HCT116 (cell line): ENCODE results near the gene EYA2. TPM values are rescaled to one million over a fixed set of nuclear protein-coding genes. Genes with fewer than 3 reads are reported as not detected.

Experiments
- ATAC-seq: fragments of 200-7000 bp; cut with Tn5 transposase; 2 replicates; pipeline ENCODE4 v1.9.1; 2020; ENCODE audit warnings: mild to moderate bottlenecking, moderate library complexity
- BruUV-seq: library from RNA; stranded (reverse); fragments of 400-500 nt; replicated peaks from 2 replicates; lab custom pipeline; 2021; lab: Mats Ljungman, UMichigan
- CTCF ChIA-PET: fragments of 300-600 bp; sonication (Branson Sonifier 250); formaldehyde crosslinking; loops from one replicate; lab custom pipeline; 2021; ENCODE audit warnings: antibody characterized with exemption; lab: Charles Lee
- POLR2A ChIA-PET: fragments of 300-600, 350-600 bp; sonication (Branson Sonifier 250); formaldehyde crosslinking; loops from one replicate; lab custom pipeline; 2021; ENCODE audit warnings: antibody characterized with exemption; lab: Charles Lee
- RAD21 ChIA-PET, 2 experiments: fragments of 300-600 bp; sonication (Branson Sonifier 250); formaldehyde crosslinking; loops; one replicate each; lab custom pipeline; 2023; ENCODE audit warnings: low total read pairs in 2 of 2; ENCODE audit not compliant: uncharacterized antibody in 2 of 2, unreplicated experiment in 2 of 2, low non-redundant PET in 1 of 2; lab: Charles Lee
- DNase-seq: peaks from one replicate; pipeline ENCODE4 v3.0.0-alpha.2; 2010; ENCODE audit warnings: low read depth, low spot score
- H2AFZ ChIP-seq: fragments of 200-600 bp; shearing (Covaris generic), sonication (generic); 2 replicates; pipeline ENCODE4 v1.6.1; 2017; ENCODE audit warnings: low read depth, mixed run types, mixed read lengths, antibody characterized with exemption, low read length; ENCODE audit not compliant: poor library complexity, severe bottlenecking
- H3K27ac ChIP-seq: 2 replicates; pipeline ENCODE4 v1.5.1; 2012; ENCODE audit warnings: low read depth, low read length
- H3K27me3 ChIP-seq: fragments of 200-600 bp; sonication (generic); 2 replicates; pipeline ENCODE4 v1.6.1; 2016; ENCODE audit warnings: mixed run types, low read length, mixed read lengths; ENCODE audit not compliant: insufficient read depth
- H3K36me3 ChIP-seq, 2 experiments: fragments of 200-500 bp in 1 of 2; fragments of 200-600 bp in 1 of 2; sonication (Bioruptor generic) in 1 of 2; sonication (generic) in 1 of 2; 2 replicates each; pipeline versions ENCODE4 v1.5.1 to v1.6.1; 2014 to 2016; ENCODE audit warnings: low read length in 2 of 2, inconsistent platforms in 1 of 2, mixed read lengths in 1 of 2, mixed run types in 1 of 2; ENCODE audit not compliant: insufficient read depth in 2 of 2, control insufficient read depth in 1 of 2
- H3K4me1 ChIP-seq, 2 experiments: fragments of 200-600 bp in 1 of 2; sonication (generic) in 1 of 2; 2 replicates each; pipeline versions ENCODE4 v1.5.1 to v1.6.1; 2012 to 2017; ENCODE audit warnings: low read length in 2 of 2, inconsistent platforms in 1 of 2, mild to moderate bottlenecking in 1 of 2, mixed read lengths in 1 of 2, mixed run types in 1 of 2, moderate library complexity in 1 of 2; ENCODE audit not compliant: insufficient read depth in 2 of 2, control insufficient read depth in 1 of 2
- H3K4me2 ChIP-seq: fragments of 200-600 bp; sonication (generic); 2 replicates; pipeline ENCODE4 v1.6.1; 2017; ENCODE audit warnings: mixed run types, low read length, mixed read lengths
- H3K4me3 ChIP-seq, 2 experiments: fragments of 200-600 bp in 1 of 2; sonication (generic) in 1 of 2; replicated peaks in 1 of 2; 2 replicates each; pipeline ENCODE4 v1.5.1; 2011 to 2016; ENCODE audit warnings: low read length in 2 of 2, control low read depth in 1 of 2, low read depth in 1 of 2, mild to moderate bottlenecking in 1 of 2, mixed read lengths in 1 of 2, mixed run types in 1 of 2
- H3K79me2 ChIP-seq: fragments of 200-600 bp; sonication (generic); 2 replicates; pipeline ENCODE4 v1.6.1; 2017; ENCODE audit warnings: mild to moderate bottlenecking, mixed run types, low read length, moderate library complexity, mixed read lengths; ENCODE audit not compliant: insufficient read depth
- H3K9ac ChIP-seq: fragments of 200-600 bp; sonication (generic); 2 replicates; pipeline ENCODE4 v1.6.1; 2016; ENCODE audit warnings: low read length, mixed read lengths
- H3K9me2 ChIP-seq: fragments of 200-600 bp; sonication (generic), shearing (Covaris generic); 2 replicates; pipeline ENCODE4 v1.6.1; 2017; ENCODE audit warnings: mixed run types, mild to moderate bottlenecking, moderate library complexity; ENCODE audit not compliant: insufficient read depth
- H3K9me3 ChIP-seq, 2 experiments: fragments of 200-500 bp in 1 of 2; fragments of 200-600 bp in 1 of 2; sonication (Bioruptor generic) in 1 of 2; sonication (generic) in 1 of 2; 2 replicates each; pipeline ENCODE4 v1.6.1; 2014 to 2017; ENCODE audit warnings: low read length in 2 of 2, mixed read lengths in 2 of 2, inconsistent platforms in 1 of 2, low read depth in 1 of 2, mild to moderate bottlenecking in 1 of 2, mixed run types in 1 of 2, moderate library complexity in 1 of 2; ENCODE audit not compliant: control insufficient read depth in 1 of 2, insufficient read depth in 1 of 2
- H4K20me1 ChIP-seq: fragments of 200-600 bp; sonication (generic), shearing (Covaris generic); 2 replicates; pipeline ENCODE4 v1.6.1; 2017; ENCODE audit warnings: mixed run types, mild to moderate bottlenecking, moderate library complexity; ENCODE audit not compliant: insufficient read depth
- CBX3 ChIP-seq: IDR thresholded peaks from 2 replicates; pipeline ENCODE4 v1.6.1; 2012; ENCODE audit warnings: low read depth
- CEBPB ChIP-seq: IDR thresholded peaks from 2 replicates; pipeline ENCODE4 v1.6.1; 2012; ENCODE audit warnings: low read depth
- EGR1 ChIP-seq: IDR thresholded peaks from 2 replicates; pipeline ENCODE4 v1.6.1; 2012; ENCODE audit warnings: low read depth
- EZH2 ChIP-seq: fragments of 200-600 bp; sonication (generic); IDR thresholded peaks from 2 replicates; pipeline ENCODE4 v1.6.1; 2017; ENCODE audit warnings: antibody characterized with exemption, mixed run types
- FOSL1 ChIP-seq: IDR thresholded peaks from 2 replicates; pipeline ENCODE4 v1.6.1; 2012; ENCODE audit warnings: low read depth
- JUND ChIP-seq: IDR thresholded peaks from 2 replicates; pipeline ENCODE4 v1.6.1; 2012
- POLR2AphosphoS5 ChIP-seq: IDR thresholded peaks from 2 replicates; pipeline ENCODE4 v1.6.1; 2011; ENCODE audit warnings: mild to moderate bottlenecking, low read depth, low read length, moderate library complexity
- RAD21 ChIP-seq: IDR thresholded peaks from 2 replicates; pipeline ENCODE4 v1.6.1; 2012; ENCODE audit warnings: low read depth, mild to moderate bottlenecking
- REST ChIP-seq: IDR thresholded peaks from 2 replicates; pipeline ENCODE4 v1.6.1; 2012; ENCODE audit warnings: low read depth
- SIN3A ChIP-seq: IDR thresholded peaks from 2 replicates; pipeline ENCODE4 v1.6.1; 2012; ENCODE audit warnings: low read depth
- SP1 ChIP-seq: IDR thresholded peaks from 2 replicates; pipeline ENCODE4 v1.6.1; 2012; ENCODE audit warnings: low read depth
- SRF ChIP-seq: IDR thresholded peaks from 2 replicates; pipeline ENCODE4 v1.6.1; 2012; ENCODE audit warnings: low read depth
- TCF7L2 ChIP-seq: IDR thresholded peaks from 2 replicates; pipeline ENCODE4 v1.7.0; 2011; ENCODE audit warnings: borderline replicate concordance, inconsistent platforms; ENCODE audit not compliant: insufficient read depth, insufficient read length; ENCODE audit errors: extremely low read depth
- YY1 ChIP-seq: IDR thresholded peaks from 2 replicates; pipeline ENCODE4 v1.6.1; 2011; ENCODE audit warnings: low read length, low read depth, moderate library complexity, mild to moderate bottlenecking; ENCODE audit not compliant: insufficient replicate concordance; ENCODE audit errors: extremely low read depth
- ZFX ChIP-seq: fragments of 450-650 bp; IDR thresholded peaks from 2 replicates; pipeline ENCODE4 v1.6.1; 2017
- ZNF274 ChIP-seq: fragments of 200-500 bp; sonication (Bioruptor generic); IDR thresholded peaks from 2 replicates; pipeline ENCODE4 v1.6.1; 2014; ENCODE audit warnings: mild to moderate bottlenecking, low read depth, low read length, inconsistent platforms
- intact Hi-C: fragments of 100-400 bp; cut with micrococcal nuclease; formaldehyde crosslinking; loops from 2 replicates; pipeline ENCODE4 v1.10.0; 2022
- total RNA-seq: library from RNA; stranded (reverse); gene quantifications from one replicate; pipeline ENCODE4 v1.2.1, GENCODE V29; 2021; ENCODE audit not compliant: unreplicated experiment
- TF ChIP-seq, protein P1 (sequence below): IDR thresholded peaks from 2 replicates; pipeline ENCODE4 v1.6.1; 2012

EYA2 gene
- total RNA-seq, 1 experiment from 2014 or later = not detected

- DNase-seq (no peak), ATAC-seq (no peak)
- CTCF ChIA-PET = no interaction called here
- Histone ChIP-seq H3K79me2 (no peaks in the 10 kb centered on the region), H3K9ac (no peak overlapping the region), H2AFZ (no peak overlapping the region), H3K4me1 (no peaks in the 10 kb centered on the region), H3K9me3 (no peaks in the 10 kb centered on the region), H3K27me3 (peaks cover 22% of the 10 kb centered on the region), H4K20me1 (no peaks in the 10 kb centered on the region), H3K36me3 (no peaks in the 10 kb centered on the region), H3K4me2 (no peak overlapping the region), H3K9me2 (no peaks in the 10 kb centered on the region), H3K4me3 (no peak overlapping the region), H3K27ac (no peak overlapping the region)
- TF ChIP-seq CEBPB = no peak
- TF ChIP-seq SP1 = no peak
- TF ChIP-seq JUND = no peak
- TF ChIP-seq EZH2 = no peak
- TF ChIP-seq EGR1 = no peak
- TF ChIP-seq FOSL1 = no peak
- TF ChIP-seq CBX3 = no peak
- TF ChIP-seq REST = no peak
- TF ChIP-seq ZNF274 = no peak
- TF ChIP-seq ZFX = no peak
- TF ChIP-seq SRF = no peak
- no peak for TF ChIP-seq TCF7L2
- no peak for TF ChIP-seq SIN3A
- no peak for TF ChIP-seq POLR2AphosphoS5
- TF ChIP-seq, protein P1, sequence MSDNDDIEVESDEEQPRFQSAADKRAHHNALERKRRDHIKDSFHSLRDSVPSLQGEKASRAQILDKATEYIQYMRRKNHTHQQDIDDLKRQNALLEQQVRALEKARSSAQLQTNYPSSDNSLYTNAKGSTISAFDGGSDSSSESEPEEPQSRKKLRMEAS = no peak
- no peak for TF ChIP-seq RAD21
- no peak for TF ChIP-seq YY1
- RAD21 ChIA-PET = no interaction called here
- POLR2A ChIA-PET = no interaction called here
- BruUV-seq = no TSS peak
- intact Hi-C loops = no loop called here
Observed at GRCh38 chr20:46995561-46996142, 101.0 kb downstream of the EYA2 start.
